HL-60 (cell line): ENCODE measurements around the gene TM4SF18.

Source experiments
- POLR2AphosphoS5 ChIP-seq: IDR thresholded peaks from 2 replicates; pipeline ENCODE4 v1.6.1; 2012; ENCODE audit warnings: low read depth
- TF ChIP-seq, protein P1 (sequence below): IDR thresholded peaks from one replicate; pipeline ENCODE4 v1.5.1; 2011; ENCODE audit warnings: low read length, control low read depth, inconsistent platforms; ENCODE audit not compliant: insufficient read depth

DNA sequence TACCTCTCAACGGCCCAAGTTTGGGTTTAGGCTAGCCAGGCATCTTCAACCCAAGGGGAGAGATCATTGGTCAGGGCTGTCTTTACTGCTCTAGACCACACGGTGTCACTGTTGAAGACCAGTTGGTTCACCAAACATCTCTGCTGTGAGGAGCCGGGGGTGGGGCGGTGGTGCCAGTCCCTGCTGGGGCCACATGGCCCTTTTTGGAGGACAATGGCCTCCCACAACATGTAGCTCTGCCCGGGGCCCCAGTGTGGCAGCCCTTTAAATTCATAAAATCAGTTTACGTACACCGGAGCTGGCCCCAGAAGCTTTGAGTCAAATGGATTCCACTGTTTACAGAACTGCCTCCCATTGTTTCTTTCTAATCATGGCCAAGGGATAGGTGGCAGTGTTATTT lies 19.1 kb upstream of the TM4SF18 start:
- TF ChIP-seq, protein P1, sequence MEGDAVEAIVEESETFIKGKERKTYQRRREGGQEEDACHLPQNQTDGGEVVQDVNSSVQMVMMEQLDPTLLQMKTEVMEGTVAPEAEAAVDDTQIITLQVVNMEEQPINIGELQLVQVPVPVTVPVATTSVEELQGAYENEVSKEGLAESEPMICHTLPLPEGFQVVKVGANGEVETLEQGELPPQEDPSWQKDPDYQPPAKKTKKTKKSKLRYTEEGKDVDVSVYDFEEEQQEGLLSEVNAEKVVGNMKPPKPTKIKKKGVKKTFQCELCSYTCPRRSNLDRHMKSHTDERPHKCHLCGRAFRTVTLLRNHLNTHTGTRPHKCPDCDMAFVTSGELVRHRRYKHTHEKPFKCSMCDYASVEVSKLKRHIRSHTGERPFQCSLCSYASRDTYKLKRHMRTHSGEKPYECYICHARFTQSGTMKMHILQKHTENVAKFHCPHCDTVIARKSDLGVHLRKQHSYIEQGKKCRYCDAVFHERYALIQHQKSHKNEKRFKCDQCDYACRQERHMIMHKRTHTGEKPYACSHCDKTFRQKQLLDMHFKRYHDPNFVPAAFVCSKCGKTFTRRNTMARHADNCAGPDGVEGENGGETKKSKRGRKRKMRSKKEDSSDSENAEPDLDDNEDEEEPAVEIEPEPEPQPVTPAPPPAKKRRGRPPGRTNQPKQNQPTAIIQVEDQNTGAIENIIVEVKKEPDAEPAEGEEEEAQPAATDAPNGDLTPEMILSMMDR = peak; percentile 58
- no peak for TF ChIP-seq POLR2AphosphoS5
